Heart left ventricle (tissue), 13 donors: ENCODE data around the gene ABR.

ENCODE experiments used
- CTCF ChIP-seq, 12 donors: fragments of 200-600 bp; sonication (generic) in 4 of 12; IDR thresholded peaks; one replicate each; pipeline versions ENCODE4 v1.5.0 to v1.8.0; 2018 to 2022; ENCODE audit warnings: antibody characterized with exemption in 12 of 12, mild to moderate bottlenecking in 5 of 12
- POLR2A ChIP-seq, 2 donors: fragments of 450-650 bp; IDR thresholded peaks; one replicate each; pipeline ENCODE4 v1.6.1; 2017; ENCODE audit warnings: antibody characterized with exemption in 2 of 2, mild to moderate bottlenecking in 2 of 2, moderate library complexity in 2 of 2
- donor health status: ischemic (EF 13 %, LVEDD 7.1; RV severe dilation, severe dysfunction).
- donor health status: DM: no; HTN: yes; CAD: no.
- donor health status: DM: no; HTN: no; CAD: no.
- donor health status: ischemic (EF 25% LVEDD 6.9; RV normal size, moderate dysfunction).
- donor health status: ischemic (EF 25% LVEDD 5.7; RV mildly dilated, moderate dysfunction).
- donor health status: ischemic (EF 35%, LVEDD 5.7; RV mildly dilated, moderate dysfunction).
- donor health status: nonischemic (EF 11% LVEDD 7.7; RV severe dilation, severe dysfunction).
- donor health status: DM: yes; HTN: yes; CAD: no.
- donor health status: PGD.
- donor health status: ischemic (EF 29% LVEDD 5.4; RV normal size, mild dysfunction).
- donor health status: nonischemic (EF 23%, LVEDD 6.1; RV moderate dilation, normal function).

GRCh38 chr17:1000597-1001461 lies 179.0 kb downstream of the ABR start:
- no peak for TF ChIP-seq CTCF (IDR thresholded peaks at IDR 0.05)
- no peak for TF ChIP-seq POLR2A (IDR thresholded peaks at IDR 0.05)
